ENCODE results near the gene SCUBE1.

Gene SCUBE1

DNA sequence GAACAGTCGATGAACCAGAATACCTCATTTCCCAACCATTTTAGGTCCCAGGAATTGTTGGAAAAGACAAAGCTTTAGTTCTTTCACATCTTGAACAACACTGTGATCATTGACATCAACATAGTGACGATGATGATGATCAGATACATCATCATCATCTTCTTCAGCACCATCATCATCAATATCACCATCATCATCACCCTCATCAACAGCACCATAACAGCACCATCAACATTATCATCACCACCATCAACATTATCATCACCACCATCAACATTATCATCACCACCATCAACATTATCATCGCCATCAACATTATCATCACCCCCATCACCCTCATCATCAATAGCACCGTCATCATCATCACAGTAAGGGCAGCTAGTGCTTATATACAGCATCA, 8.8 kb downstream of the SCUBE1 start:
- no peaks in the 10 kb centered on the region for H3K9me2 ChIP-seq (replicated peaks; ENCODE audit: low read depth, low read length)
- H4K20me1 ChIP-seq (ENCODE audit: insufficient read depth, low read length, poor library complexity, severe bottlenecking): no peaks in the 10 kb centered on the region
- no peak overlapping the region for H3K9ac ChIP-seq (ENCODE audit: low read depth, low read length, poor library complexity, severe bottlenecking)
- no peaks in the 10 kb centered on the region for H3K79me2 ChIP-seq (ENCODE audit: insufficient read depth, low read length)
- H3K4me1 ChIP-seq (ENCODE audit: insufficient read depth, low read length, poor library complexity, severe bottlenecking): no peaks in the 10 kb centered on the region
- H3K36me3 ChIP-seq (ENCODE audit: insufficient read depth, low read length): no peaks in the 10 kb centered on the region
- no peaks in the 10 kb centered on the region for H3F3A ChIP-seq (ENCODE audit: low read depth)
- TF ChIP-seq, protein P1, sequence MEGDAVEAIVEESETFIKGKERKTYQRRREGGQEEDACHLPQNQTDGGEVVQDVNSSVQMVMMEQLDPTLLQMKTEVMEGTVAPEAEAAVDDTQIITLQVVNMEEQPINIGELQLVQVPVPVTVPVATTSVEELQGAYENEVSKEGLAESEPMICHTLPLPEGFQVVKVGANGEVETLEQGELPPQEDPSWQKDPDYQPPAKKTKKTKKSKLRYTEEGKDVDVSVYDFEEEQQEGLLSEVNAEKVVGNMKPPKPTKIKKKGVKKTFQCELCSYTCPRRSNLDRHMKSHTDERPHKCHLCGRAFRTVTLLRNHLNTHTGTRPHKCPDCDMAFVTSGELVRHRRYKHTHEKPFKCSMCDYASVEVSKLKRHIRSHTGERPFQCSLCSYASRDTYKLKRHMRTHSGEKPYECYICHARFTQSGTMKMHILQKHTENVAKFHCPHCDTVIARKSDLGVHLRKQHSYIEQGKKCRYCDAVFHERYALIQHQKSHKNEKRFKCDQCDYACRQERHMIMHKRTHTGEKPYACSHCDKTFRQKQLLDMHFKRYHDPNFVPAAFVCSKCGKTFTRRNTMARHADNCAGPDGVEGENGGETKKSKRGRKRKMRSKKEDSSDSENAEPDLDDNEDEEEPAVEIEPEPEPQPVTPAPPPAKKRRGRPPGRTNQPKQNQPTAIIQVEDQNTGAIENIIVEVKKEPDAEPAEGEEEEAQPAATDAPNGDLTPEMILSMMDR (conservative IDR thresholded peaks at IDR 0.05; ENCODE audit: low read length): no peak
- TF ChIP-seq EZH2phosphoT487 (IDR thresholded peaks at IDR 0.05; ENCODE audit: borderline replicate concordance): no peak
- H3K4me3 ChIP-seq (ENCODE audit: low read length, poor library complexity, severe bottlenecking): no peak overlapping the region
- H3K4me2 ChIP-seq (ENCODE audit: low read depth, low read length, poor library complexity, severe bottlenecking): no peak overlapping the region
- no peaks in the 10 kb centered on the region for H3K27me3 ChIP-seq (ENCODE audit: insufficient read depth, low read length, poor library complexity, severe bottlenecking)
- no peak overlapping the region for H2AFZ ChIP-seq (ENCODE audit: low read length)
- no peaks in the 10 kb centered on the region for H3K9me3 ChIP-seq (ENCODE audit: insufficient read depth, low read depth, low read length)

DNA sequence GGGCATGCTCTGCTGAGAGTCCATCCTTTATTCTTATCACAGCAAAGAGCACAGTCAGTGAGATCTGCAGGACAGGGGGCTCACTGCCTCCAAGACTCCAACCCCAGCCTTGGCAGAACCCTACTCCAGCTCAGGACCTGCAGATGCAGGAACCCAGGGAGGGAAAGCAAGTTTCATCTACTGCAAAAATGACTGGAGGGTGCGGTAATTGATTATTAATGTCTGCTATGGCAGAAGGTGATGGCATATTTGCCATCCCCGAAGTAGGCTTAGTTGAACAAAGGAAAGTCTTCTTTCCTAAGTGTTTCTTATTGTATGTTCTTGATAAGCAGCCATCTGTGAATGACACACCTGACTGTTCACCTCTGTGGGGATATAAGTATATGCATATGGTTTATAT, 9.2 kb downstream of the SCUBE1 start:
- no peaks in the 10 kb centered on the region for H3K36me3 ChIP-seq (ENCODE audit: insufficient read depth, low read length)
- H3K9ac ChIP-seq (ENCODE audit: low read depth, low read length, poor library complexity, severe bottlenecking): no peak overlapping the region
- no peak overlapping the region for H3K4me3 ChIP-seq (ENCODE audit: low read length, poor library complexity, severe bottlenecking)
- no peak overlapping the region for H2AFZ ChIP-seq (ENCODE audit: low read length)
- no peaks in the 10 kb centered on the region for H3K9me3 ChIP-seq (ENCODE audit: insufficient read depth, low read depth, low read length)
- no peaks in the 10 kb centered on the region for H3K4me1 ChIP-seq (ENCODE audit: insufficient read depth, low read length, poor library complexity, severe bottlenecking)
- no peaks in the 10 kb centered on the region for H3F3A ChIP-seq (ENCODE audit: low read depth)
- no peaks in the 10 kb centered on the region for H3K9me2 ChIP-seq (replicated peaks; ENCODE audit: low read depth, low read length)
- H3K4me2 ChIP-seq (ENCODE audit: low read depth, low read length, poor library complexity, severe bottlenecking): no peak overlapping the region
- no peak for TF ChIP-seq EZH2phosphoT487 (IDR thresholded peaks at IDR 0.05; ENCODE audit: borderline replicate concordance)
- TF ChIP-seq, protein P1 (conservative IDR thresholded peaks at IDR 0.05; ENCODE audit: low read length): no peak
- no peaks in the 10 kb centered on the region for H3K79me2 ChIP-seq (ENCODE audit: insufficient read depth, low read length)
- no peaks in the 10 kb centered on the region for H4K20me1 ChIP-seq (ENCODE audit: insufficient read depth, low read length, poor library complexity, severe bottlenecking)
- H3K27me3 ChIP-seq (ENCODE audit: insufficient read depth, low read length, poor library complexity, severe bottlenecking): no peaks in the 10 kb centered on the region

DNA sequence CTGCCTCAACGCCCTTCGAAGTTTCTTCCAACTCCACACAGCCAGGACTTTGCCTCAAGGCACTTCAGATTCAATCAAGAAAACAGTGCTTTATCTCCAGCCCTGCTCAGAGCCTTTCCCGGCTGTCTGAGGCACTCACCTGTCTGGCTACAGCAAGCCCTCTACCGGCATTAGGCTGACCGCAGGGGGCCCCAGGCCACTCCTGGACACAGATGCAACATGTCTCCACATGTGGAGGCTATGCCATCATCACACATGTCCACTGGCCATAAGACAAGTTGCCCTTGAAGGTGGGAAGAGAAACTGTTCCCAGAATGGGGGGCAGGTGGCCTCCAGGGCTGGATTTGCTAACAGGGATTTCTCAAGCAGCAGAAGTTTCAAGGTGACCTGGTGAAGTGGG, 10.0 kb downstream of the SCUBE1 start:
- no peaks in the 10 kb centered on the region for H3K27me3 ChIP-seq (ENCODE audit: insufficient read depth, low read length, poor library complexity, severe bottlenecking)
- no peak overlapping the region for H3K4me3 ChIP-seq (ENCODE audit: low read length, poor library complexity, severe bottlenecking)
- no peaks in the 10 kb centered on the region for H3K4me1 ChIP-seq (ENCODE audit: insufficient read depth, low read length, poor library complexity, severe bottlenecking)
- H3K9ac ChIP-seq (ENCODE audit: low read depth, low read length, poor library complexity, severe bottlenecking): no peak overlapping the region
- no peaks in the 10 kb centered on the region for H3K9me2 ChIP-seq (replicated peaks; ENCODE audit: low read depth, low read length)
- H3K4me2 ChIP-seq (ENCODE audit: low read depth, low read length, poor library complexity, severe bottlenecking): no peak overlapping the region
- H3K9me3 ChIP-seq (ENCODE audit: insufficient read depth, low read depth, low read length): no peaks in the 10 kb centered on the region
- H2AFZ ChIP-seq (ENCODE audit: low read length): no peak overlapping the region
- no peaks in the 10 kb centered on the region for H3F3A ChIP-seq (ENCODE audit: low read depth)
- H3K79me2 ChIP-seq (ENCODE audit: insufficient read depth, low read length): no peaks in the 10 kb centered on the region
- no peaks in the 10 kb centered on the region for H4K20me1 ChIP-seq (ENCODE audit: insufficient read depth, low read length, poor library complexity, severe bottlenecking)
- TF ChIP-seq EZH2phosphoT487 (IDR thresholded peaks at IDR 0.05; ENCODE audit: borderline replicate concordance): no peak
- TF ChIP-seq, protein P1 (conservative IDR thresholded peaks at IDR 0.05; ENCODE audit: low read length): no peak
- H3K36me3 ChIP-seq (ENCODE audit: insufficient read depth, low read length): no peaks in the 10 kb centered on the region

All from Loucy (cell line).